ENCODE results near the gene CYP2C19. TPM values are rescaled to one million over a fixed set of nuclear protein-coding genes. Genes with fewer than 3 reads are reported as not detected.
"Not testable (repeated sequence)": the region's sequence is repeated elsewhere in the genome, so short reads cannot be mapped to it uniquely, and the experiment has no call there.

CYP2C19 gene
- polyA plus RNA-seq, 4 donors: 0.09 TPM; not detected in 3

DNA sequence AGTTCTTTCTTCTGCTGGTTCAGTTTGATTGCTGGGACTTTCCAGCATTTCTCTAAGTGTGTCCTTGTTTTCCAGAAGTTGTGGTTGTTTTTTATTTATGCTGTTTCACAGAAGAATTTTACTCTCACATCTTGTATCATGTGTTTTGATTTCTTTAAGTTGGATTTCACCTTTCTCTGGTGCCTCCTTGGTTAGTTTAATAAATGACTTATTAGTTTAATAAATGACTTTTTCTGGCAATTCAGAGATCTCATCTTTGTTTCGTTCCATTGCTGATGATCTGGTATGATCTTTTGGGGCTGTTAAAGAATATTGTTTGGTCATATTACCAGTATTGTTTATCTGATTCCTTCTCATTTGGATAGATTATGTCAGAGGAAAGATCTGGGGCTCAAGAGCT, 116.2 kb downstream of the CYP2C19 start:
- no peak for DNase-seq (ENCODE audit: low read depth in 4 of 4, low spot score in 3 of 4)

DNA sequence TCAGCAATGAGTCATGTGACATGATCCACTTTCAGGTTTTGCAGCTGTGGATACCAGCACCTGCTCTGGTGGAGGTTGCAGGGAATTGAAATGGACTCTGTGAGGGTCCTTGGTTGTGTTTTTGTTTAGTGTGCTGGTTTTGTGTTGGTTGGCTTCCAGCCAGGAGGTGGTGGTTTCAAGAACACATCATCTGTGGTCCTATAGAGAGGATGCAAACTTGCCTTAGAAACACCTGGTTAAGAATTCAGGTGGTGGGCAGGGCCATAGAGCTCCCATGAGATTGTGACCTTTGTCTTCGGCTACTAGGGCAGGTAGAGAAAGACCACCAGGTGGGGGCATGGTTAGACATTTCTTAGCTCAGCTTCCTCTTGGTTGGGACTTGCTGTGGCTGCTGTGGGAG, 116.7 kb downstream of the CYP2C19 start:
- DNase-seq (ENCODE audit: low read depth in 4 of 4, low spot score in 3 of 4): no peak

- no peak for DNase-seq (ENCODE audit: low read depth in 4 of 4, low spot score in 3 of 4)
Observed at GRCh38 chr10:94889123-94889522, 126.6 kb downstream of the CYP2C19 start.

GRCh38 chr10:94890264-94891022, 128.0 kb downstream of the CYP2C19 start:
- no peak for DNase-seq (ENCODE audit: low read depth in 4 of 4, low spot score in 3 of 4)

DNA sequence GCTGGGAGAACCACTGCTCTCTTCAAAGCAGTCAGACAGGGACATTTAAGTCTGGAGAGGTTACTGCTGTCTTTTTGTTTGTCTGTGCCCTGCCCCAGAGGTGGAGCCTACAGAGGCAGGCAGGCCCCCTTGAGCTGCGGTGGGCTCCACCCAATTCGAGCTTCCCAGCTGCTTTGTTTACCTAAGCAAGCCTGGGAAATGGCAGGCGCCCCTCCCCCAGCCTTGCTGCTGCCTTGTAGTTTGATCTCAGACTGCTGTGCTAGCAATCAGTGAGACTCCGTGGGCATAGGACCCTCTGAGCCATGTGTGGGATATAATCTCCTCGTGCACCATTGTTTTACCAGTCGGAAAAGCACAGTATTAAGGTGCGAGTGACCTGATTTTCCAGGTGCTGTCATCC, 135.9 kb downstream of the CYP2C19 start:
- DNase-seq (ENCODE audit: low read depth in 4 of 4, low spot score in 3 of 4): not testable (repeated sequence)

GRCh38 chr10:94902080-94902479, 139.6 kb downstream of the CYP2C19 start:
- no peak for DNase-seq (ENCODE audit: low read depth in 4 of 4, low spot score in 3 of 4)

DNA sequence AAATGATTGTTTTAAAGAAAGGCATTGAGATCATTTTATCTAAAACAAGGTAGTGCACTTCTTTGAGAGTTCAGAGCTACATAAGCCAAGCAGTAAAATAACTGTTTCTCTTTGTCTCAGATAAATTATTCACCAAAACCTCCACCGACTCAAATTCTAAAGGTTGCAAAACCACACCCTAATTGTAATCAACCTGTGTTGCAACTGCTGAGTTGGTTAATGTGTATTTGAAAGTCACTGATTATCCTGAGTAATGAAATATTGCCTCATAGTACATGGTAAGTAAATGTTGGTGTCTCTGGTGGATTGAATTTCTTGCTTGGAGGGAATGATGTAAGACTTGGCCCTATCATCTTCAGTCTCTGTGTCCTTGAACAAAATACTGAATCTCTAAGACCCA, 140.1 kb downstream of the CYP2C19 start:
- DNase-seq (ENCODE audit: low read depth in 4 of 4, low spot score in 3 of 4): peak in 2 of 4 donors; percentile 12 to 19

Other genes starting within 250 kb of the CYP2C19 start
- 10 to 100 TPM; 25.2 to 35.5 (median 30.7) TPM for gene HELLS, start 216.9 kb upstream of the CYP2C19 start, polyA plus RNA-seq (ENCODE audit: insufficient read length in 4 of 4)
- gene CYP2C18, start 79.0 kb upstream of the CYP2C19 start, polyA plus RNA-seq (ENCODE audit: insufficient read length in 4 of 4): under 1 TPM; 0.31 to 0.48 (median 0.34) TPM
- gene CYP2C9, start 176.0 kb downstream of the CYP2C19 start, polyA plus RNA-seq (ENCODE audit: insufficient read length in 4 of 4): 1 to 10 TPM in 3 of 4 donors, under 1 TPM in 1; 0.98 to 2.2 (median 1.7) TPM

Data from right renal pelvis (tissue), 4 donors.